GM12874 (cell line): Measurements from ENCODE around the gene MRPS11.

ENCODE experiments used
- CTCF ChIP-seq: IDR thresholded peaks from 2 replicates; pipeline ENCODE4 v1.5.1; 2011; ENCODE audit warnings: low read depth, mild to moderate bottlenecking, control low read depth, low read length, moderate library complexity; ENCODE audit not compliant: insufficient read depth

MRPS11 gene

DNA sequence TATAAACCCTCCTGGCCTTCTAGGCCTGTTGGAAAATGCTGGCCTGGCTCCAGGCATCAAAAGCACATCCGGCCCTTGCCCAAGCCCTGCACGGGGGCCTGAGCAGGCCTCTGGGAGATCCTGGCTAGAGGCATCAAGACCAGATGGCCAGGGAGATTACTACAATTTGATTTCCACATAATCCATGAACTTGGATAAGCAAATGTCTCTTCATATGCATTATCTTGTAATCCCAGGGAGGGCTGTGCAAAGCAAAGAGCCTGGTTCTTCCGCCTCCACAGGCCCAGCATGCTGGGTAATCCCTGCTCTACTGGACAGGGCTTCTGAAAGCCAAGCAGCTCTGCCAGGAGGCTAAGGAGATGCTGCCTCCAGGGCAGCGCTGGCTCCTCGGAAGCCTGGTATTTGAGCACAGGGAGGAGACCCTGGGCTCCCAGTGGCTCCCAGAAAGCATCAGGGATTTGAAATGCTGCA is 18.5 kb upstream of the MRPS11 start:
- no peak for TF ChIP-seq CTCF

DNA sequence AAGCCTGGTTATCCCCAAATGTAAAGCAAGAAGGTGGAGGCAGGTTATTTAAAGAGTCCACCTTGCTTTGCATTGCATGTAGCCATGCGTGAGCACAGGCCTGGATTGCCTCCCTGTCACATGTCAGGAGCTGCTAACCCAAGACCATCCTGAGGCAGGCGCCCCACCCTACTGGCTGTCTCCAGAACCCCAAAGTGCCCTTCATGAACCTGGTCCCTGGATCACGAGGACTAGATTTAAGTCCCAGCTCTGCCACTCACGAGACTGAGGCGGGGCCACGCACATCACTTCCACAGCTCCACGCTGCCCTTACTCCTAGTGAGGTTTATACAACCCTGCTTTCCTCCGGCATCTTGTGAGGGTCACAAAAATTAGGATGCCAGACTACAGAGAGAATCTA is 17.9 kb upstream of the MRPS11 start:
- no peak for TF ChIP-seq CTCF

- TF ChIP-seq CTCF: peak; percentile 89
Measured at GRCh38 chr15:88450125-88450798, 17.2 kb upstream of the MRPS11 start.

GRCh38 chr15:88453651-88454050 is 13.9 kb upstream of the MRPS11 start:
- no peak for TF ChIP-seq CTCF

DNA sequence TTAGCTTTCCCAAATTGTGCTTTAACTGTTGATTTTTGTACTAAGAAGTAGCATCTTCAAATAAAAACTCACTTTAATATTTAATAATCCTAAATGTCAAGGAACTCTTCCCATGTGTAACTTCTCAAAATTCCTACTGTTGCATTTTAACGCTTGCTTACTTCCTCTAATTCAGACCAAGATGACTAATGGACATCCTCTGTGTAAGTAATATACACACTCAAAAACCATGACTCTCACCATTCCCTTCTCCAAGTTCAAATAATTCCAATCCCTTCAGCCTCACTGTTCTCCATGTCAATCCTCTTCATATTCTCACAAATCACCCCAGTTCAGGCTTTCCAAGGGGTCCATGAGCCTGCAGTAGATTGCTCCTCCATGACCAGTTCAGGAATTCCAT is 13.3 kb upstream of the MRPS11 start:
- TF ChIP-seq CTCF: no peak

GRCh38 chr15:88454867-88455810 is 12.4 kb upstream of the MRPS11 start:
- TF ChIP-seq CTCF: peak; percentile 76

DNA sequence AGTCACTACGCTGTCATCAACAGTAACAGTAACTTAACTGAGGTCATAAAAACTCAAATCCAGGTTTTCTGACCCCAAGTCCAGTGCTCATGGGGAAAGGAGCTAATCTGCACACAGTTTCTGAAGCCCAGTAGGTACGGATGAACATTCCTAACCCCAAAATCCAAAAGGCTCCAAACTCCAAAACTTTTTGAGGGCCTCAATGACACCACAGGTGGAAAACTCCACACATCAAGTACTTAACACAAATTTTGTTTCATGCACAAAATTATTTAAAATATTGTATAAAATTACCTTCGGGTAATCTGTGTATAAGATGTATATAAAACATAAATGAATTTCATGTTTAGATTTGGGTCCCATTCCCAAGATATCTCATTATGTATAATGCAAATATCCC is 10.8 kb upstream of the MRPS11 start:
- no peak for TF ChIP-seq CTCF
